PC-3 (cell line): ENCODE measurements around the gene KLHL12. TPM values are rescaled to one million over a fixed set of nuclear protein-coding genes. Genes with fewer than 3 reads are reported as not detected.

Experiments
- ATAC-seq: fragments of 200-7000 bp; cut with Tn5 transposase; 2 replicates; pipeline ENCODE4 v1.9.1; 2020; ENCODE audit warnings: mild to moderate bottlenecking, moderate library complexity
- BruUV-seq: library from RNA; stranded (reverse); fragments of 400-500 nt; replicated peaks from 2 replicates; lab custom pipeline; 2021; lab: Mats Ljungman, UMichigan
- CTCF ChIA-PET: fragments of 300-600 bp; sonication (Branson Sonifier 250); formaldehyde crosslinking; loops from one replicate; lab custom pipeline; 2022; ENCODE audit warnings: antibody characterized with exemption; lab: Charles Lee
- POLR2A ChIA-PET: fragments of 300-600 bp; sonication (Branson Sonifier 250); formaldehyde crosslinking; loops from one replicate; lab custom pipeline; 2022; ENCODE audit warnings: antibody characterized with exemption; ENCODE audit not compliant: unreplicated experiment; lab: Charles Lee
- DNase-seq: peaks from one replicate; pipeline ENCODE4 v3.0.0-alpha.2; 2015
- H2AFZ ChIP-seq: fragments of 300-600 bp; sonication (generic); 2 replicates; pipeline ENCODE4 v1.6.0; 2016; ENCODE audit warnings: antibody characterized with exemption, low read length
- H3F3A ChIP-seq: fragments of 300-600 bp; sonication (generic); one replicate; pipeline ENCODE4 v1.6.0; 2017; ENCODE audit warnings: antibody characterized with exemption, low read length, control low read depth, mild to moderate bottlenecking; ENCODE audit not compliant: unreplicated experiment
- H3K27ac ChIP-seq: fragments of 300-600 bp; sonication (generic); 2 replicates; pipeline ENCODE4 v1.5.1; 2016; ENCODE audit warnings: mild to moderate bottlenecking, low read length
- H3K27me3 ChIP-seq: fragments of 300-600 bp; sonication (generic); 2 replicates; pipeline ENCODE4 v1.6.1; 2016; ENCODE audit warnings: low read length, mixed read lengths
- H3K36me3 ChIP-seq: fragments of 300-600 bp; sonication (generic); 2 replicates; pipeline ENCODE4 v1.6.1; 2016; ENCODE audit warnings: low read depth, mixed run types, low read length, mixed read lengths
- H3K4me1 ChIP-seq: fragments of 300-600 bp; sonication (generic); 2 replicates; pipeline ENCODE4 v1.5.1; 2016; ENCODE audit warnings: low read length; ENCODE audit not compliant: insufficient read depth
- H3K4me2 ChIP-seq: fragments of 300-600 bp; sonication (generic); 2 replicates; pipeline ENCODE4 v1.6.0; 2016; ENCODE audit warnings: low read length
- H3K4me3 ChIP-seq: fragments of 300-600 bp; sonication (generic); 2 replicates; pipeline ENCODE4 v1.5.1; 2016; ENCODE audit warnings: mild to moderate bottlenecking, low read length, mixed read lengths
- H3K79me2 ChIP-seq: fragments of 300-600 bp; sonication (generic); 2 replicates; pipeline ENCODE4 v1.6.1; 2017; ENCODE audit warnings: low read length, mixed read lengths
- H3K9ac ChIP-seq: fragments of 300-600 bp; sonication (generic); 2 replicates; pipeline ENCODE4 v1.6.0; 2016; ENCODE audit warnings: mild to moderate bottlenecking, low read length
- H3K9me2 ChIP-seq: fragments of 300-600 bp; sonication (generic); replicated peaks from 2 replicates; pipeline ENCODE4 v1.6.1; 2016; ENCODE audit warnings: mixed run types, low read length, mixed read lengths
- H3K9me3 ChIP-seq: fragments of 300-600 bp; sonication (generic); 2 replicates; pipeline ENCODE4 v1.6.1; 2016; ENCODE audit warnings: low read length, mixed read lengths
- H4K20me1 ChIP-seq: fragments of 300-600 bp; sonication (generic); 2 replicates; pipeline ENCODE4 v1.6.1; 2016; ENCODE audit warnings: low read length, mixed read lengths
- CTCF ChIP-seq: fragments of 300-600 bp; sonication (generic); conservative IDR thresholded peaks from 2 replicates; pipeline ENCODE4 v1.5.1; 2017; ENCODE audit warnings: antibody characterized with exemption, low read depth, mild to moderate bottlenecking, low read length
- EZH2 ChIP-seq: fragments of 300-600 bp; sonication (generic); IDR thresholded peaks from one replicate; pipeline ENCODE4 v1.6.1; 2017; ENCODE audit warnings: antibody characterized with exemption, mild to moderate bottlenecking, low read length; ENCODE audit not compliant: unreplicated experiment
- EZH2phosphoT487 ChIP-seq: fragments of 300-600 bp; sonication (generic); IDR thresholded peaks from 2 replicates; pipeline ENCODE4 v1.6.1; 2018; ENCODE audit warnings: mild to moderate bottlenecking, antibody characterized with exemption, low read length, borderline replicate concordance
- intact Hi-C: fragments of 100-400 bp; cut with micrococcal nuclease; formaldehyde crosslinking; loops from 2 replicates; pipeline ENCODE4 v1.9.0; 2023
- total RNA-seq: library from RNA; depleted of rRNA; stranded (reverse); fragments of >200 nt; gene quantifications from 2 replicates; pipeline ENCODE4 v1.2.3, GENCODE V29; 2014

The KLHL12 gene
- total RNA-seq, 1 experiment from 2014 or later: 25.2 TPM

- H3K4me1 ChIP-seq: no peaks in the 10 kb centered on the region
- ChIA-PET CTCF (no interaction called here), POLR2A (no interaction called here)
- ATAC-seq: no peak
- H3K4me3 ChIP-seq: no peak overlapping the region
- intact Hi-C loops: no loop called here
- H4K20me1 ChIP-seq: no peaks in the 10 kb centered on the region
- DNase-seq: no peak
- H3K4me2 ChIP-seq: no peak overlapping the region
- TF ChIP-seq CTCF: no peak
- no peak for TF ChIP-seq EZH2
- TF ChIP-seq EZH2phosphoT487: no peak
- H3K9me2 ChIP-seq: no peaks in the 10 kb centered on the region
- no peaks in the 10 kb centered on the region for H3K79me2 ChIP-seq
- no peaks in the 10 kb centered on the region for H3F3A ChIP-seq
- no peak overlapping the region for H2AFZ ChIP-seq
- no TSS peak for BruUV-seq
- H3K9me3 ChIP-seq: no peaks in the 10 kb centered on the region
- no peaks in the 10 kb centered on the region for H3K36me3 ChIP-seq
- H3K9ac ChIP-seq: no peak overlapping the region
- no peak overlapping the region for H3K27ac ChIP-seq
- H3K27me3 ChIP-seq: peaks cover 70% of the 10 kb centered on the region
Observed at GRCh38 chr1:202974856-202975255, 47.8 kb upstream of the KLHL12 start.

GRCh38 chr1:202972046-202972445 is 45.0 kb upstream of the KLHL12 start:
- no peaks in the 10 kb centered on the region for H3K36me3 ChIP-seq
- peaks cover 5% of the 10 kb centered on the region for H3K4me1 ChIP-seq
- BruUV-seq: no TSS peak
- TF ChIP-seq EZH2: no peak
- ATAC-seq: no peak
- no peaks in the 10 kb centered on the region for H3K9me3 ChIP-seq
- H3F3A ChIP-seq: no peaks in the 10 kb centered on the region
- H4K20me1 ChIP-seq: no peaks in the 10 kb centered on the region
- DNase-seq: no peak
- ChIA-PET CTCF (no interaction called here), POLR2A (interaction anchor here (0.6 kb wide), 1 partner anchor 23 kb away, joined by 5 read pairs; no protein-coding TSS in a partner anchor)
- no peak overlapping the region for H2AFZ ChIP-seq
- H3K9ac ChIP-seq: no peak overlapping the region
- intact Hi-C loops: no loop called here
- H3K79me2 ChIP-seq: no peaks in the 10 kb centered on the region; the same call in 1 of the 2 replicates
- no peak overlapping the region for H3K4me2 ChIP-seq
- no peak overlapping the region for H3K27ac ChIP-seq
- H3K9me2 ChIP-seq: no peaks in the 10 kb centered on the region
- H3K4me3 ChIP-seq: no peak overlapping the region
- peaks cover 47% of the 10 kb centered on the region for H3K27me3 ChIP-seq

GRCh38 chr1:202968895-202969295 is 41.9 kb upstream of the KLHL12 start:
- CTCF ChIA-PET: no interaction called here

More at GRCh38 chr1:202968895-202969295, 41.9 kb upstream of the KLHL12 start:
- Histone ChIP-seq H3F3A (no peaks in the 10 kb centered on the region), H3K4me3 (no peak overlapping the region), H3K9me3 (no peaks in the 10 kb centered on the region), H3K27ac (no peak overlapping the region), H3K36me3 (0 out of 2 replicates have a peak, but pooled peaks cover 5% of the 10 kb centered on the region), H3K4me2 (no peak overlapping the region), H4K20me1 (no peaks in the 10 kb centered on the region), H3K4me1 (peaks cover 19% of the 10 kb centered on the region), H3K9ac (no peak overlapping the region), H3K27me3 (peaks cover 20% of the 10 kb centered on the region), H3K79me2 (peaks cover 13% of the 10 kb centered on the region), H2AFZ (0 out of 2 replicates have a peak overlapping the region, but pooled peaks have one; percentile 1), H3K9me2 (no peaks in the 10 kb centered on the region)
- intact Hi-C loops: loop anchor here (1.0 to 2.0 kb wide), 5 partner anchors 10 to 158 kb away; partner anchors contain the start of genes KLHL12 and PCAT6
- BruUV-seq: no TSS peak
- DNase-seq: peak; percentile 76
- POLR2A ChIA-PET: no interaction called here
- peak; percentile 75 for ATAC-seq
- TF ChIP-seq CTCF: peak; percentile 87
- TF ChIP-seq EZH2phosphoT487: no peak
